CD4-positive, alpha-beta T cell (primary cell): ENCODE measurements around the gene CD6. TPM values are rescaled to one million over a fixed set of nuclear protein-coding genes. Genes with fewer than 3 reads are reported as not detected.

Experiments used
- ATAC-seq: fragments of 200-7000 bp; cut with Tn5 transposase; one replicate; pipeline ENCODE4 v1.10.0; 2022; ENCODE audit warnings: mild to moderate bottlenecking; ENCODE audit not compliant: poor library complexity
- CTCF ChIA-PET: fragments of 350-600 bp; sonication (Branson Sonifier 250); formaldehyde crosslinking; loops from one replicate; lab custom pipeline; 2021; ENCODE audit warnings: antibody characterized with exemption, inconsistent platforms; lab: Charles Lee
- POLR2A ChIA-PET: fragments of 350-600 bp; sonication (Branson Sonifier 250); formaldehyde crosslinking; loops from one replicate; lab custom pipeline; 2021; ENCODE audit warnings: antibody characterized with exemption, inconsistent platforms; lab: Charles Lee
- DNase-seq, 14 experiments: peaks; one replicate each; pipeline ENCODE4 v3.0.0-alpha.2; 2013 to 2020; ENCODE audit warnings: mixed read lengths in 2 of 14
- H3K27ac ChIP-seq, 2 donors: one replicate each; pipeline versions ENCODE4 v1.5.1 to v1.7.0; 2013; ENCODE audit warnings: low read length in 2 of 2, low read depth in 1 of 2, mild to moderate bottlenecking in 1 of 2
- H3K27me3 ChIP-seq, 2 experiments: 1 replicate in 1 of 2; 2 replicates in 1 of 2; pipeline versions ENCODE4 v1.6.1 to v1.7.0; 2013; ENCODE audit warnings: low read length in 2 of 2, control low read depth in 1 of 2, mild to moderate bottlenecking in 1 of 2, moderate library complexity in 1 of 2; ENCODE audit not compliant: insufficient read depth in 2 of 2, control insufficient read depth in 1 of 2
- H3K36me3 ChIP-seq: one replicate; pipeline ENCODE4 v1.6.1; 2013; ENCODE audit warnings: low read length, control low read depth; ENCODE audit not compliant: insufficient read depth
- H3K4me1 ChIP-seq: one replicate; pipeline ENCODE4 v1.6.1; 2013; ENCODE audit warnings: low read length, control low read depth; ENCODE audit not compliant: insufficient read depth
- H3K4me3 ChIP-seq: one replicate; pipeline ENCODE4 v1.5.1; 2013; ENCODE audit warnings: mild to moderate bottlenecking, low read length, moderate library complexity
- H3K9me3 ChIP-seq, 2 experiments: 1 replicate in 1 of 2; 2 replicates in 1 of 2; pipeline versions ENCODE4 v1.6.1 to v1.7.0; 2013; ENCODE audit warnings: low read length in 2 of 2, mild to moderate bottlenecking in 2 of 2, control low read depth in 1 of 2, moderate library complexity in 1 of 2; ENCODE audit not compliant: control insufficient read depth in 1 of 2, insufficient read depth in 1 of 2
- H3K27ac Mint-ChIP-seq: one replicate; pipeline ENCODE4 v1.8.0; 2020; ENCODE audit warnings: mixed read lengths
- H3K27me3 Mint-ChIP-seq: one replicate; pipeline ENCODE4 v1.8.0; 2021; ENCODE audit warnings: mixed read lengths
- H3K36me3 Mint-ChIP-seq: one replicate; pipeline ENCODE4 v1.8.0; 2021; ENCODE audit warnings: low read depth, mixed read lengths
- H3K4me1 Mint-ChIP-seq: one replicate; pipeline ENCODE4 v1.8.0; 2021; ENCODE audit warnings: low read depth, mixed read lengths
- H3K4me3 Mint-ChIP-seq: one replicate; pipeline ENCODE4 v1.8.0; 2020; ENCODE audit warnings: mild to moderate bottlenecking, mixed read lengths
- H3K9me3 Mint-ChIP-seq: one replicate; pipeline ENCODE4 v1.8.0; 2020; ENCODE audit warnings: mixed read lengths
- intact Hi-C, 2 experiments: fragments of 100-400 bp; cut with DNase I in 1 of 2; cut with micrococcal nuclease in 1 of 2; formaldehyde crosslinking; loops; one replicate each; pipeline versions ENCODE4 v1.15.1 to v1.9.0; 2023 to 2025; cut with DNase I, micrococcal nuclease
- total RNA-seq, 174 experiments: library from RNA in 2 of 174; stranded (reverse) in 2 of 174; gene quantifications; one replicate each; pipeline ENCODE4 v1.2.3 and lab custom pipeline; 2021 to 2026
- TF ChIP-seq, protein P1 (sequence below): fragments of 200-600 bp; IDR thresholded peaks from one replicate; pipeline ENCODE4 v1.8.0; 2022; ENCODE audit warnings: antibody characterized with exemption, mild to moderate bottlenecking

The CD6 gene
- total RNA-seq, 2 experiments from 2014 or later, result 814 to 827 TPM

DNA sequence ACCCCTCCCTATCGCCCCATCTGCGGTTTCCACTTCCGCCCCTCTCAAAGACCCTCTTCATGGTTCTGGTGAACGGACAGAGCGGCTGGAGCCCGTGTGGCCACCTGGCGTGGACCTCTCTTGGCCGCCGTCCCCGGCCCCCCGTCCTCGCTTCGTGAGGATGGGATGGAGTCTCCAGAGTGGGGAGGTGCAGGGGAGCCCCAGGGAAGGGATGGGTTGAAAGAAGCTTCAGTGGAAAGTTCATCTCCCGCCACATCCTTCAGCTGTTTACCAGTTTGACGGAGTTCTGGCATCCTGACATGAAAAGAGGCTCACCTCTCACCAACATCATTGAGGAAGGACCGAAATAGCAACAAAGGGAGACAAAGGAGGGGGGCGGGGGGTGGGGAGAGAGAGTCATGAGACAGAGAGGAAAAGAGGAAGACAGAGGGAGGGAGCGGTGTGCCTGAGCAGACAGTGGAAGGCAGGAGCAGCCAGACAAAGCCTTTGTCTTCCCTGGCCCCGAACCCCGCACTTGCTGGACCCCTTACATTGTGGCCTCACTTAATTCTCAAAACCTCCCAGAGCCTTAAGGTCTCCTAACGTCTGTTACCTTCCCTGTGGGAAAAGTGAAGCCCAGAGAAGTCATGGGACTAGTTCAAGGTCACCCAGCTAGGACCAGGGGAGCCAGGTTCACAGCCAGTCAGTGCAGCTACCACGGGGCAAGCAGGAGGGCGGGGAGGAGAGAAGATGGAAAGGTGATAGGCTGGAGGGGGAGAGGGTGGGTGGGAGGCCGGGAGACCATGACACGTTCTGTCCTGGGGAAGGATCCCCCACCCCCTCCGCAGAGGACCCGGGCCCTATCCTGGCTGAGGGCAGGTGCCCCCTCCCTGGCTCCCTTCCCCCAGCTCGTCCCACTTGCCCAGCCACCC is 54.9 kb downstream of the CD6 start:
- ATAC-seq (peak; percentile 28), DNase-seq (peak in 11 of 14 experiments; percentile 35 to 91 (median 58))
- Mint-ChIP-seq H3K4me1 (peaks cover 86% of the 10 kb centered on the region), H3K27ac (peak overlapping the region; percentile 99), H3K27me3 (no peaks in the 10 kb centered on the region), H3K36me3 (peaks cover 8% of the 10 kb centered on the region), H3K4me3 (peak overlapping the region; percentile 87), H3K9me3 (no peaks in the 10 kb centered on the region)
- Histone ChIP-seq H3K4me1 (peaks cover 80% of the 10 kb centered on the region), H3K9me3 (no peaks in the 10 kb centered on the region), H3K4me3 (peak overlapping the region; percentile 15), H3K27me3 (no peaks in the 10 kb centered on the region), H3K27ac (peak overlapping the region; percentile 71 to 84), H3K36me3 (peaks cover 6% of the 10 kb centered on the region)
- intact Hi-C loops, result loop anchor here in 1 of 2 experiments (1.0 to 2.0 kb wide), 5 partner anchors 16 to 76 kb away; partner anchors contain the start of gene CD5
- TF ChIP-seq, protein P1, sequence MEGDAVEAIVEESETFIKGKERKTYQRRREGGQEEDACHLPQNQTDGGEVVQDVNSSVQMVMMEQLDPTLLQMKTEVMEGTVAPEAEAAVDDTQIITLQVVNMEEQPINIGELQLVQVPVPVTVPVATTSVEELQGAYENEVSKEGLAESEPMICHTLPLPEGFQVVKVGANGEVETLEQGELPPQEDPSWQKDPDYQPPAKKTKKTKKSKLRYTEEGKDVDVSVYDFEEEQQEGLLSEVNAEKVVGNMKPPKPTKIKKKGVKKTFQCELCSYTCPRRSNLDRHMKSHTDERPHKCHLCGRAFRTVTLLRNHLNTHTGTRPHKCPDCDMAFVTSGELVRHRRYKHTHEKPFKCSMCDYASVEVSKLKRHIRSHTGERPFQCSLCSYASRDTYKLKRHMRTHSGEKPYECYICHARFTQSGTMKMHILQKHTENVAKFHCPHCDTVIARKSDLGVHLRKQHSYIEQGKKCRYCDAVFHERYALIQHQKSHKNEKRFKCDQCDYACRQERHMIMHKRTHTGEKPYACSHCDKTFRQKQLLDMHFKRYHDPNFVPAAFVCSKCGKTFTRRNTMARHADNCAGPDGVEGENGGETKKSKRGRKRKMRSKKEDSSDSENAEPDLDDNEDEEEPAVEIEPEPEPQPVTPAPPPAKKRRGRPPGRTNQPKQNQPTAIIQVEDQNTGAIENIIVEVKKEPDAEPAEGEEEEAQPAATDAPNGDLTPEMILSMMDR, result no peak
- CTCF ChIA-PET, result interaction anchor here (1.3 to 1.5 kb wide), 2 partner anchors 15 to 111 kb away, joined by 3 to 4 read pairs; no protein-coding TSS in a partner anchor
- POLR2A ChIA-PET, result interaction anchor here (0.6 to 7.2 kb wide), 36 partner anchors 9 to 134 kb away, joined by 3 to 307 read pairs (median 8); partner anchors contain the start of genes CD5, TMEM109 and VPS37C

DNA sequence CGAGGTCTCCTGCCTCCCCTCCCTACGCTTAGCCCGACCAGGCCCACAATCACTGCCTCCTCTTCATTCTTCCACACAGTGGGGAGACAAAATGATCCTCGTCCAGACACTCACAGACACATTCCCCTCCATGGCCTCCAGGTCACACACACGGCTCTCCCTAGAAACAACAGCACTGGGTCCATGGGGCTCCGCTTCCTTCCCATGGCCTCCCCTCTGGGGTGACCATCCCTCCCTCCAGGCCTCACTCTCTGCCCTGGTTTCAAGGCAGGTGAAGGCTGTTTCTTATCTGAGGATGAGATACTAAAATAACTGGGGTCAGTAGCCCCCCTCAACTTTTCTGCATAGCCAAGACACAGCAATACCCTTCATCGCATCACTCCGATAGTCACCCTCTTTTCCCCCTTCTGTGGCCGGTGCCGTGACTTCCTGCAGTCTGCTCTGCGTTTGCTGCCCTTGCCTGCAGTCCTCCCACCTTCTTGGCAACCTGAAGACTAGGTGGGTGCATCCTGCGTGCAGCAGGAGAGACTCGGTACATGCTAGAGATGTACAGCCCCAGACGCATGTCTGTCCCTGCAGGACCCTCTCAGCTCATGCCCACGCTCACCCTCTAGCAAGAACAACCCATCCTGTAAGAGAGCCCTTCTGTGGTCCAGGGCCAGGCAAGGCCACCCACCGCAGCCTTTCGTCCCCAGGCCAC is 55.8 kb downstream of the CD6 start:
- peak; percentile 25 for ATAC-seq
- peak overlapping the region; percentile 15 for H3K4me3 ChIP-seq
- peak overlapping the region; percentile 71 to 84 for H3K27ac ChIP-seq

More for the DNA sequence above, 55.8 kb downstream of the CD6 start:
- Mint-ChIP-seq H3K4me3 (peak overlapping the region; percentile 84), H3K4me1 (peaks cover 86% of the 10 kb centered on the region), H3K27ac (peak overlapping the region; percentile 99), H3K36me3 (no peaks in the 10 kb centered on the region), H3K27me3 (no peaks in the 10 kb centered on the region), H3K9me3 (no peaks in the 10 kb centered on the region)
- Histone ChIP-seq H3K27me3 (no peaks in the 10 kb centered on the region), H3K4me1 (peaks cover 73% of the 10 kb centered on the region), H3K36me3 (peaks cover 6% of the 10 kb centered on the region), H3K9me3 (no peaks in the 10 kb centered on the region)
- CTCF ChIA-PET, result interaction anchor here (1.5 kb wide), 1 partner anchor 112 kb away, joined by 3 read pairs; no protein-coding TSS in a partner anchor
- TF ChIP-seq, protein P1, result no peak
- peak in 9 of 14 experiments; percentile 38 to 64 (median 60) for DNase-seq
- intact Hi-C loops, result loop anchor here in 1 of 2 experiments (2.0 kb wide), 2 partner anchors 34 to 54 kb away; no protein-coding TSS in a partner anchor
- POLR2A ChIA-PET, result interaction anchor here (0.6 to 7.2 kb wide), 24 partner anchors 12 to 113 kb away, joined by 3 to 307 read pairs (median 7); partner anchors contain the start of genes CD5 and TMEM109
